PC-9 (cell line): ENCODE results near the gene ZFPM1.

ENCODE experiments used
- CTCF ChIP-seq: fragments of 200-600 bp; sonication (generic); conservative IDR thresholded peaks from 2 replicates; pipeline ENCODE4 v1.6.1; 2017; ENCODE audit warnings: mixed run types, antibody characterized with exemption, mild to moderate bottlenecking, moderate library complexity
- EZH2 ChIP-seq: fragments of 200-600 bp; sonication (generic); IDR thresholded peaks from 2 replicates; pipeline ENCODE4 v1.8.0; 2017; ENCODE audit warnings: antibody characterized with exemption, low read depth

GRCh38 chr16:88548131-88548874 lies 95.2 kb downstream of the ZFPM1 start:
- no peak for TF ChIP-seq CTCF
- no peak for TF ChIP-seq EZH2
